GM18498 (cell line): Measurements from ENCODE around the gene PHC3.

Experiments
- ATAC-seq: cut with Tn5 transposase; IDR thresholded peaks from one replicate; pipeline ENCODE4 v1.9.1; 2021; ENCODE audit warnings: mild to moderate bottlenecking, moderate library complexity; ENCODE audit not compliant: unreplicated experiment

The PHC3 gene

DNA sequence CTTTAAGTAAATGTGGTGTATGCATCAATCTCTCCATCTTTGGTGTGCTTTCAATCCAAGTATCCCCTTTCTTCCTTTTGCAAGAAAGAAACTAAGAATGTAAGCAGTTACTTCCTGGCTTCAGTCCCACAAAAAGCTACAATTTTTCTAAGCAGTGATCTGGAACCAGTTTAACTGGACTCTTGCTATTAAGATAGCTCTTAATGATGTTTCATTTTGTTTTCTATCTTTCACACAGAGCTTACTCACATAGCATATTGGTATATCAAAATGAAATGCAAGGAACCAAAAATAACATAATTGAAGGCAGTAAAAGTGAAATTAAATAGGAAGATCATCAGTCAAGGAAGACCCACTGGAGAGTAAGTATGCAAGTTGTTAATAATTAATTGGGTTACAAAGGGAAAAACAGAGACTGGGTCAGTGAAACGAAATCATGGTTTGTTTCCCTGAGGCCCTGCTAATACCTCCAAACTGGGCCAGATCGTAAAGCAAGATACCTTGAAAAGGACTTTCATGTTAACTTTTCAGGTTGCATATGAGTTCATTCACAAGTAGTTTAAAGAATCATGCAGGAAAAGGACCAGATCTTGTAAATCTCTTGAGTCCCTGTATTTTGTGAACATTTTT, 101.9 kb downstream of the PHC3 start:
- no peak for ATAC-seq

DNA sequence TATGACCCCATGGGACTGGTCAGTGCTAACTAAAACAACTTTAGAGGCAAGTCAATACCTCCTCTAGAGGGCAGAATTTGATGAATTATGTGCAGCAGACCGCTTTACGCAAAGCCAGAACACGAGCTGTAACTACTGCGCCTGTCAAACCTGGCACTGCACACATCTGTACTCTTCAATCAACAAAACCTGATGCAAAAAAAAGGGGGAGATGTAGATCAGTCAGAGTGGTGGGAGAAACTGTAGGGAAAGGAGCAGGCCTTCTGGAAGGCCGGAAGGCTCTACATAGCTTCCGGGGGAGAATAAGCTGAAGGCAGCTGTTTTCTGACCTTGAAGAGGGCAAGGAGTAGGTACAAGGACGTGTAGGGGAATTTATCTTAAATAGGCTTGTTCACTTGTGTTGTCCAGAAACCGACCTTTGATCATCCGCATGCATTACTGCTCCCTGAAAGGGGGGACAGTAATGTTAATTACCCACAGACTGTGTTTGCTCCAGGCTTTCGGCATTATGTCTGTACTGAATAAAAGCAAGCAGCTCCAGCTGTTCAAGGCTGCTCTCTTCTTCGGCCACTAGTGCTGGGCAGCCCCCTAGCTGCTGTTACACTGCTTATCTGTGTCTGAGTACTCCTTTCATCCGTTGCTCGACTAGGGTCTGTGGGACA, 102.8 kb downstream of the PHC3 start:
- ATAC-seq, result no peak

DNA sequence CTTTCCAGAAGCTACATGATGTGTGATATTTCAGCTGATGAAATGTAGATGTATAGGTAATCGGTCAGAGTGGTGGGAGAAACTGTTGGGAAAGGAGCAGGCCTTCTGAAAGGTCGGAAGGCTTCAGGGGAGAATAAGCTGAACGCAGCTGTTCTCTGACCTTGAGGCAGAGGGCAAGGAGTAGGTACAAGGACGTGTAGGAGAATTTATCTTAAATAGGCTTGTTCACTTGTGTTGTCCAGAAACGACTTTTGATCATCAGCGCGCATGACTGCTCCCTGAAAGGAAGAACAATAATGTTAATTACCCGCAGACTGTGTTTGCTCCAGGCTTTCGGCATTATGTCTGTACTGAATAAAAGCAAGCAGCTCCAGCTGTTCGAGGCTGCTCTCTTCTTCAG, 104.2 kb downstream of the PHC3 start:
- no peak for ATAC-seq

DNA sequence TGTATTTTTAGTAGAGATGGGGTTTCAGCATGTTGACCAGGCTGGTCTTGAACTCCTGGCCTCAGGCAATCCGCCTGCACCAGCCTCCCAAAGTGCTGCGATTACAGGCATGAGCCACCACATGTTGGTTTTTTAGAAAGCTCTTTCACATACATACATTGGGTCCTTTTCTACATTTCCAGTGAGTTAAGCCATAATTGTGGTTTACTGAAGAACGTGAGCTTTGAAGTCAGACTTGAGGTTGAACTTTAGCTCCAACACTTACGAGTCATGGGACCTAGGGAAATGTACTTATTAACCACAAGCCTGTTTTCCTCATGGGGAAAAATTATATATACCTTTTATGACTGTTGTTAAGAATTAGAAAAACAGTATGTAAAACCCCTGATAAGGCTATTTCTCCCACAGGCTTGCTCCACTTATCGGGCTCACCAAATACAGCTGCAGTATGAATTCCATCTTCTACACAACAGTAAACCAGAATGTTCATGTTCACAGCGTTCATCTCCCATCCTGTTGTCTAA, 104.8 kb downstream of the PHC3 start:
- ATAC-seq, result no peak

DNA sequence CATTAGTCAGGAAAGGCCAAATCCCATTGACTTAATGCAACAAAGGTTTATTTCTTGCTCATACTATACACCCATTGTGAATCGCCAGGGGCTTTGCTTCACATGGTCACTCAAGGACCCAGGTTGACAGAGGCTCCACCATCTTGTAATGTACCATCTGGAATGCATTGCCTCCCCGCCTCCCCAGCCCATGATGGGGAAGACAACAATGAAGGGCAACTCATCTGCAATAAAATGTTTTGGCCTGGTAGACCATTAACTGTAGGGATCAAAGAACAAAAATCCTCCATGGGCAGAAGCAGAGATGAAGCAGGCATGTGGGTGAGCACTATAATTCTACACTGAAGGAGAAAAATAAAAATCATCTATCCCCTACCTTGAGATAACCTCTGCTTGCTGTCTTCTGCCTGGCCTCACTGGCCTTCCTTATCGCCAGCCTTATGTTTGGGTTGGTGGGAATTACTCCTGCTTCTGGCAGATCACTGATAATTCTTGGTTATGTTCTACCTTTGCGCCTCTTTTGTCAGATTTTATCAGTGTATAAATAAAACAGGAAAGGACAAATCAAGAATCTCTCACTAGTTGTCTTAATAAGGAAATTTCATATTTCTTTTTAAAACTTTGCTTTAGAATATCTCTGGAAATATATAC, 106.0 kb downstream of the PHC3 start:
- ATAC-seq, result no peak

DNA sequence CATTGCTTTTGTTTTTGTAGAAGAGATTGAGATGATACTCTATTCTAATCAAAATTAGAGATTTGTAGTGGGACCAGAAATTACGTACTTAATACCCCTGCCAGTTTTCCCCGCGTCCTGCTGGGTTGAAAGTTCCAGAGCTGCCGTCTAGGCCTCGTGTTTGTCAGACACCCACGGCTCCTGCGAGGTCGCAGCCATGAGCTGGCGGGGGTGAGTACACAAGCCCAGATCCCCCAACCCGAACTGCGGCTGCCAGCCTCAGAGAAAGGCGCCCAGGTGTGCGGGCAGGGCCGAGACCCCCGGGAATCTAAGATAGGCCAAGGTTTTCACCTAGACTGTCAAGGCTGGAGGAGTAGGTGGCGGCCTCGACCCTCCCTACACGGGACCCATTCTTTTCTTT, 117.4 kb downstream of the PHC3 start:
- ATAC-seq, result no peak

DNA sequence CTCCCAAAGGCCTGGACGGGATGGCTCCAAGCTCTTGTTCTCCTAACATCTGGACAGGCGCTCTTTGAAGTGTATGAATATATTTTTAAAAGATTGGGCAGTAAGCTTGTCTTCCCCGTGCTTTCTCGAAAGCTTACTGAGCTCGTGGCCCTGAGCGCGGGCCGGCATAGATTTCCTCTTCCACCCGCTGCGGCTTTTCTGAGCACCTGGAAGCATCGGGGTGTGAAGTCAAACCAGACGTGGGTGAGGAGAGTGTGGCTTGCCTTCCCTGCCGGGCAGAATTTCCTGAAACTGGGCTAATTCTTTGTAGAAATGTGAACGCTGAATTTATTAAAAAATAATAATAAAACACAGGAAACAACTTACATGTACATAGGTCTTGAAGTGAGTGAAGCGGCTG, 117.8 kb downstream of the PHC3 start:
- no peak for ATAC-seq

DNA sequence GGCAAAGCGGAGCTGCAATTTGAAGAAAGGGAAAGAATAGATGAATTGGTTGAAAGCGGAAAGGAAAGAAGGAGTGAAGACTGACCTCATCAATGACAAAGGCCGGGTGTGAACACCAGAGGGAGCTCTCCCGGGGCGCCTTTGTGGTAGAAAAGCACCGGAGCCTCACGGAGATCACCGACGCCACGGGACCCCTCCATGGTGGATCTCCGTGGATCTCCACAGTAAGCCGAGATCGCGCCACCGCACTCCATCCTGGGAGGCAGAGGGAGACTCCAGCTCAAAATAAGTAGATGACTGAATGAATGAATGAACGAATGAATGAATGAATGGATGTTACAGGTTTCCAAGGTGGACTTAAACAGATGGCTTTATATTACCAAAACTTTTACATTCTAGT, 118.8 kb downstream of the PHC3 start:
- no peak for ATAC-seq

DNA sequence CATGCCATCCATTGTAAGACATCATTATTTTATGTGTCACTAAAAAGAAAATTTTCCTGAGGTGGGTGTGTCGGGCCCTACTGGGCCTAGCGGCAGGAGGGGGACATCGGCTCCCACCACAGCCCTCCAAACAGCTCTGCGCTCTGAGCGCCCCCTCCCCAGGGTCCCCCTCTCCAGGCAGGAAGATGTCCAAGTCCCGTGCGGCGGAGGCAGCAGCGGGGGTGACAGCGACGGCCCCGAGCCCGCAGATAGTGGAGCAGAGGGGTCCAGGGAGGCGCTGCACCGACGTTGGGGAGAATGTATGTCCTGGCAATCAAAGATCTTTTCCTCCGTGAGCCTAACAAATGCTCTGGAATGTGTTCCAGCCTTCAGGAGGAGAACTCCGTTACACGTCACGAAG, 119.5 kb downstream of the PHC3 start:
- no peak for ATAC-seq

DNA sequence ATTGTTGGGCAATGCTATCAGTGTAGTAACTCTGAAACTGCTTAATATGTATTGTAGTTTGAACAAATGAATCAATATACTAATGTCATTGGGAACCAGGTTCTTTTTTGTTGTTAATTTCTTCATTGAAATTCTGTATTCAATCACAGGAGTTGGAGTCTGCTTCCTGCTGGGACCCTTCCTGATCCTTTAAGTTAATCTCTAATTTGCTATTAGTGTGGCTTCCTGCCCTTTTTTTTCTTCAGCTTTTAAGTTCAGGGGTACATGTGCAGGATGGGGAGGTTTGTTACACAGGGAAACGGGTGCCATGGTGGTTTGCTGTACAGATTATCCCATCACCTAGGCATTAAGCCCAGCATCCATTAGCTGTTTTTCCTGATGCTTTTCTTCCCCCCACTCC, 122.1 kb downstream of the PHC3 start:
- ATAC-seq, result no peak

DNA sequence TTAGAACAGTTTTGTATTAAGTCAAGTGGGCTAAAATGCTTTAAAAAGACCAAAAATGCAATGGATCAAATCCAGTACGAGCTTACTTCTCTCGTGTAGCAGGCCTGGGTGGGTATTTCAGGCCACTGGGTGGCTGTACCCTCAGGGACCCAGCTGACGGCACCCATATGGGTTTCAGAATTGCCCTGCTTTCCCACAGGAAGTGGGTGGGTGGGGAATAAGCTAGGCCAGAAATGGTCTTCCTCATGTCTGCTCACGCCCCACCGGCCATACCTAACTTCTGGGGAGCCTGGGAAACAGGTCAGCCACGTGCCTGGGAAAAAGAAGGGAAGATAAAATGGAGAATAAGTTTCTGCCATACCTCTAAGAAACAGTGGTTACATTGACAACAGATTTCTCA, 123.4 kb downstream of the PHC3 start:
- no peak for ATAC-seq

DNA sequence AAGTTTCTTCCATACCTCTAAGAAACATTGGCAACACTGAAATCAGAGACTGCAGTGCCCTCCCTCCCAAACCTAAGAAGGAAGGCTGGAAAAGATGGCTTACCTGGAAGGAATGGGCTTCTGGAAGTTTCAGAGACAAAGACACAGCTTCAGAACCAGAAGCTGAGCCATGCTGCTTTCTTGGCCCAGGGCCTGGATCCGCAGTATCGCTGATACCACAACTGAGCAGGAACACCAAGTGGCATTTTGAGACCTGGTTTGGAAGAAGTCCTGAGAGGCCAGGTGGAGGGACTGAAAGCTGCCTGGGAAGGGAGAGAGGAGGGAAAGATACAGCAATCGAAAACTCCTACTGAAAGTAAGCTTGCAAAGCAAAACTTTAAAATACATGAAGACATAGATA, 124.0 kb downstream of the PHC3 start:
- no peak for ATAC-seq

DNA sequence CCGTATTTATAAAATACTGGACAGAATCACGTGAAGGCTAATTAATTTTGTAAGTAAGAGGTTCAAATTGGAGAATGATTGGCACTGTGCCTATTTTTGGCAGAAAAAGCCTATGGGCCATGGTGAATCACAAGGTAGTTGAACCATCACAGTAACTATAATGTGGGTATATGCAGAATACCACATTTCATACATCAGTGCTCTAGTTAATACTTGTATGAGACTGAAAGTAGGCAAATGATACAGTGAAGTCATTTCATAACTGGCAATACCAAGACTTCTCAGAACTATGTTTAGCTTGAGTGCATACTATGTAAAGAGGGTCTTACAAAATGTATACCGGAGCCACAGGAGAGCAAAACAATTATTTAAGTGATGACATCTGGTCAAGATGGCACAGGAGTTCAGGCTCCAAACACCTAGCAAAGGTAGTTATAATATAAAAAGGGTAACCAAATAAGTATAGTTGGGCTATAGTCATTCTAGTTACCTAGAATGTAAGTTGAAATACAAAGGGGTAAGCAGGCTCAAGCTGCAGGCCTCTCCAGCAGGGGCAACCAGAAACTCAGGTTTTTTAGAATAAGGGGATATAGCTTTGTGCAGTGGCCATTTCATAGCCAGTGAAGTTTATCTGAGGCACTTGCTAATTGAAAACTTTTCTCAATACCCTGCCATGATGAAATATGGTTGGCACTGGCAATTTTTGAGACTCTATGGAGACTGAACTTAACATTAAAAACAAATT, 124.7 kb downstream of the PHC3 start:
- peak; percentile 90 for ATAC-seq

DNA sequence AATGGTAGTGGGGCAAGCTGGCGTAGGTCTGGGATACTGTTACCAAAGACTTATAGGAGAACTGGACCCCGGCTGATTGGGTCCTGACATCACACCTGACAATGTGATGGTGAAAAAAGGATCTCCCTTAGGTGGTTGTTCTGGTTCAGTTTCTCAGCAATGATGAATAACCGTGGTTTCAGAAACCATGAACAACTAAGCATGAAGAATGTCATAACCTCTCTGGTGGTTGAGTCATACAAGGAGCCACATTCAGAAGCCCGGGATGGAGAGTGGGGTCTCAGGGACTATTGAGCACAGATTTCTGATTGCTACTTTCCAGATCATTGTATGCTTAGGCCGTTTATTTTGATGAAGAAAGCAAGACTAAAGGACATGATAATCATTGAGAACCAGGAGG, 126.3 kb downstream of the PHC3 start:
- peak; percentile 61 for ATAC-seq

DNA sequence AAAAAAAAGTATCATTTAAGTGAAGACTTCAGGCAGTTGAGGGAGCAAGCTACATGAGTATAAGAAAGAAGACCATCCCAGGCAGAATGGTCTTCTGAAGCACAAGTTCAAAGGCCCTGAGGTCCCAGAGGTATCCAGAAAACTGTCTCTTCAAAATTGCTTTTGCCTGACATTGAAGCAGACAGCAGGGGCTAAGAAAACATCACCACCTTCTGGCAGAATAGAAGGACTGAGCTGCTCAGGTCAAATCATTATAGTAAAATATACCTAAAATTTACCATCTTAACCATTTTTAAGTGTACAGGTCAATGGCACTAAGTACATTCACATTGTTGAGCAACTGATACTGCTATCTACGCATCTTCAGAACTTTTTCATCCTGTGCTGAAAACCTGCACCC, 127.3 kb downstream of the PHC3 start:
- no peak for ATAC-seq

DNA sequence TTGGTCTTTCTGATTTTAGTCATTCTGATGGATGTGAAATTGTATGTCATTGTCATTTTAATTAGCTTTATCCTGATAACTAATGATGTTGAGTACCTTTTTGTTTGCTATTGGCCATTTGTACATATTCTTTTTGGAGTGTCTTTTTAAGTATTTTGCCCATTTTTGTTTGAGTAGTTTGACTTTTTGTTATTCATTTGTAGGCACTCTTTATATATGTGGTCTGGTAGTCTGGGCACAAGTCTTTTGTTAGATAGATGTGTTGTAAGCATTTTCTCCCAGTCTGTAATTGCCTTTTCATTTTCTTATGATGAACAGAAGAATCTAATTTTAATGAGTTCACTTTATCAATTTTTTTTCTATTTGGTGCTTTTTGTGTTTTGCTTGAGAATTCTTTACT, 129.1 kb downstream of the PHC3 start:
- ATAC-seq, result no peak

DNA sequence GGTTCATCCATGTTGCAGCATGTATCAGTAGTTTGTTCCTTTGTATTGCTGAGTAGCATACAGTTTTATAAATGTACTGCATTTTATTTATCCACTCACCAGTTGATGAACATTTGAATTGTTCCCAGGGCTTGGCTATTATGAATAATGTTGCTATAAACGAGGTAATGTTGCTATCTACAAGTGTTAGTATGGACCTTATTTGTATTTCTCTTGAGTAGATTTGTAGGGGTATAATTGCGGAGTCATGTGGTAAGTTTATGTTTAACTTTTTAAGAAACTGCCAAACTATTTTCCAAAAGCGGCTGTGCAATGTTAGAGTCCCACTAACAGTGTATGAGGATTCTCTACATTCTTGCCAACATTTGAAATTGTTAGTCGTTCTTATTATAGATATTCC, 130.8 kb downstream of the PHC3 start:
- no peak for ATAC-seq

DNA sequence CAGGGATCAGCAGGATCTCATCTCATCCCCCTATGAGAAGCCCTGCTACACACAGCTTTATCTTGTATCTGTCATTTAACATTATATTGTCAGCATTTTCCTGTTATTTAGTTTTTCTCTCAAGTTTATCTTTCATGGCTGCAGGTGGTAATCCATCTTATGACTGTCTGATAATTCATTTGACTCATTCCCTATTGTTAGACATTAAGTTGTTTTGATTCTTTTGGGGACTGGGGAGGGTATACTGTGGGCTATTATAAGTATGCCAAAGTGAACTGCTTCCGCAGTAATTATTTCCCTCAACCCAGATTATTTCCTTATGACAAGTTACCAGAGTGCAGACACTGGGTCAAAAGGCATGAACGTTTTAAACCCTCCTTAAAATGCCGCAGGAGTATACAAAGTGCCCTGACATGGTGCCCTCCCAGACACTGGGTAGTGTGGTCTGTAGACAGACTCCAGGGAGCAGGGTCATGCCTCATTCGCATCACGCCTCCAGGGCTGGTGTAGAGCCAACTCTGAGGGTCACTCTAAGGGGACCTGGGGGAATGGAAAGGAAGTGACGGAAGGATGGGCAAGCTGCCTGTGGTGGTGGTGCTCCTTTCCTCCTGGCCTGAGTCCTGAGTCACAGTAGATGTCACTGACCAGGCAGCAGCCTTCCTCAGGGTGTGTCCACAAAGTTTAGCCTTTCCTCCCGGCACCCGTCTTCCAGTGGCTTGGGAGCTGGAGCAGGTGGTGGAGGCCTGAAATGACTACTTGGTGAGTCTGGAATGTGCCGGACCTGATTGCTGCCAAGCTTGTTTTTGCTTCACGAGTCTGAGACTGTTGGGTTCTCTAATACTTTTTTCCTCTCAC, 132.2 kb downstream of the PHC3 start:
- no peak for ATAC-seq

DNA sequence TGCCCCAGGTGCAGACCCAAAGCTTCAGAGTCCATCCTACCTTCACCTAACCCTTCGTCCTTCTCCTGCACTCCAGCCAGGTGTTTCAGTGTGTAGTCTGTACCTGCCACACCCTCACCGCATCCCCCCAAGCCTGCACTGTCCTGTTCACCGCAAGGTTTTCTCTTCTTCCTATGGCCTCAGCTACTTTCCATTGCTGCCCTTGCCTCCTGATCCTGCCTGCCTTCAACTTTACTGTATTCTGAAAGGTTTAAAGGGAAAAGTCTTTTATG, 134.5 kb downstream of the PHC3 start:
- no peak for ATAC-seq

DNA sequence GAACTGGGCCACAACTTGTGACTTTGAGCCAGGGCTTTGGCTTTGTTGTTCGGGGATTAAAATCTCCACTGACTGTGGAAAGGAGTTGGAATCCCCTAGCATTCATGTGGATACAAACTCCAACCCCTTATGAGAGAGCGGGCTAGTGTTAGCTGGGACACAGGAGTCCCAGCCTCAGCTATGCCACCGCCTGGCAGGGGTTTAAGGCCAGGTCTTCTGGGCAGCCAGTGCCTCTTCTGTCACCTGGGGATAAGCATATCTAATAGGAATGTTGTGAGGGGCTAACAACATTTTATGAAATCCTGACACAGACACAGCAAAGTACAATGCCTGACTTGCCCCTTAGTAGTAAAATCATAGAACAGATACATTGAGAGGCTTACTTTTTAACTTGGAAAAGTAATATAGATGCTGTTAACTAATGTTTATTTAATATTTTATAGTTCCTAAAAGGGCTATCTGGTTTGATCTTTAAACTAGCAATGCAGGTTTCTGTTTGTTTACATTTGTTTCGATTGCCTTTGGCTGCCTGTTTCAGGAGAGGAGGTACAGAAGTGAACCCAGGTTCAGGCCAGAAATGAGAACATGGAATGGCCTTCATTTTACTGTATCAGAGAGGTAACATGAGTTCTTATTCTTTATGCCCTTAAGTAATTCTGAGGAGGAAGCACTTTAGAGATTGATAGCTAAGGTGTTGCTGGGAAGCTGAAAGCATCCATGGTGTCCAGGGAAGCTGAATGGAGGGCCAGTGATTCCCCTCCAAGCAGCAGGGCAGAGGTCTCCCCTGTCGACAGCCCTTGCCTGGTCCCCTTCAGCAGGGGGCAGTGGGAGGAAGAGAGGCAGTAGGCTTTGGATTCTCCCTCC, 135.0 kb downstream of the PHC3 start:
- no peak for ATAC-seq
